ENCODE results near the gene ITPA. TPM values are rescaled to one million over a fixed set of nuclear protein-coding genes. Genes with fewer than 3 reads are reported as not detected.

The ITPA gene
- total and polyA plus RNA-seq, 2 of the 13 experiments (the other 11 are each of a cell fraction or from before 2014, with no cell fraction given) = 60.1 to 103 TPM

DNA sequence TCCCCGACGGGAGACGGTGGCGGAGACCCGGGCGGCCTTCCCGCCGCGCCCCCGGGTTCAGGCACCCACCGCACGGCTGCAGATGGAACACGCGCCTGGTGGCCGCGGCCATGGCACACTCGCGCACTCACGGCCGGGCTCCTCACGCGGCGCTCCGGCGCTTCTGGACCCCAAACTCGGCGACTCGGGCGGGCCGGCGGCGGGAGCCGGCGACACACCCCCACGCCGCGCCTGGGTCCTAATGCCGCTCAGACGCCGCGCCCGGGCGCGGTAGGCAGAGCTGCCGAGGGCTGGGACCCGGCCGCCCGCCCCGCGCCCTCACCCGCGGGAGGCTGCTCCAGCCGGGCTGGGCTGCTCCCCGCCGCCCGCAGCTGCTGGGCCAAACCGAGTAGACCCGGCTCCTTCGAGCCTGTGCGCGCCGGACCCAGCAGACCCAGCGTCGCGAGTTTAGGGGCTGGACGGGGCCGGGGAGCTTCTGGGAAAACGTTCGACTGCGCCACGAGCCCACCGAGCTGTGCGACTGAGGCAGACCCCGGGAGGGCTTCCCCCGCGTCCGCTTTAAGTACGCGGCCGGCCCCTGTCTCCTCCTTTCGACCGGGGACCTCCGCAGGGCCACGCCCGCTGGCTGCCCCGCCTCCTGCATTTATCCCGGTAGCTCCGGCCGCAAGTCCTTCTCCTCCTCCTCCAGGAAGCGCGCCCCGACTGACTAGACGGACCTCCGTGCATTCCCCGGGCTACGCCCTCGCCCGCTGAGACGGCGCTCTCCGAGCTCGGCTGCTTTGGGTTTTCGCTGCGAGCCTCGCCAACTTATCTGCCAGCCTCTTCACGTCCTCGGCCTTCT is 29.9 kb downstream of the ITPA start, which contains the start of gene SLC4A11 (continued):
- peak; percentile 93; the same call in 1 of the 2 replicates for TF ChIP-seq ETS1 (CRISPR knock-in tag; IDR thresholded peaks at IDR 0.05)
- TF ChIP-seq, protein P1, sequence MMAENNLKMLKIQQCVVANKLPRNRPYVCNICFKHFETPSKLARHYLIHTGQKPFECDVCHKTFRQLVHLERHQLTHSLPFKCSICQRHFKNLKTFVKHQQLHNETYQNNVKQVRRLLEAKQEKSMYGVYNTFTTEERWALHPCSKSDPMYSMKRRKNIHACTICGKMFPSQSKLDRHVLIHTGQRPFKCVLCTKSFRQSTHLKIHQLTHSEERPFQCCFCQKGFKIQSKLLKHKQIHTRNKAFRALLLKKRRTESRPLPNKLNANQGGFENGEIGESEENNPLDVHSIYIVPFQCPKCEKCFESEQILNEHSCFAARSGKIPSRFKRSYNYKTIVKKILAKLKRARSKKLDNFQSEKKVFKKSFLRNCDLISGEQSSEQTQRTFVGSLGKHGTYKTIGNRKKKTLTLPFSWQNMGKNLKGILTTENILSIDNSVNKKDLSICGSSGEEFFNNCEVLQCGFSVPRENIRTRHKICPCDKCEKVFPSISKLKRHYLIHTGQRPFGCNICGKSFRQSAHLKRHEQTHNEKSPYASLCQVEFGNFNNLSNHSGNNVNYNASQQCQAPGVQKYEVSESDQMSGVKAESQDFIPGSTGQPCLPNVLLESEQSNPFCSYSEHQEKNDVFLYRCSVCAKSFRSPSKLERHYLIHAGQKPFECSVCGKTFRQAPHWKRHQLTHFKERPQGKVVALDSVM (CRISPR knock-in tag; IDR thresholded peaks at IDR 0.05) = no peak
- no peak for TF ChIP-seq PHF20 (CRISPR knock-in tag; IDR thresholded peaks at IDR 0.05)
- peak; percentile 30 for TF ChIP-seq YY1 (IDR thresholded peaks at IDR 0.05; ENCODE audit: insufficient read depth, insufficient replicate concordance, low read depth, low read length)
- no peak; the same call in 1 of the 2 replicates for TF ChIP-seq E2F1 (CRISPR knock-in tag; IDR thresholded peaks at IDR 0.05)
- TF ChIP-seq PITX1 (CRISPR knock-in tag; IDR thresholded peaks at IDR 0.05) = 0 out of 2 replicates have a peak, but pooled peaks have one; percentile 34
- TF ChIP-seq DNMT1 (CRISPR knock-in tag; IDR thresholded peaks at IDR 0.05) = peak; percentile 77; the same call in 1 of the 2 replicates
- TF ChIP-seq RBFOX2 (IDR thresholded peaks at IDR 0.05; ENCODE audit: low read depth, low read length) = peak; percentile 60
- peak; percentile 35 for TF ChIP-seq SRY (CRISPR knock-in tag; IDR thresholded peaks at IDR 0.05)
- no peak; the same call in 1 of the 2 replicates for TF ChIP-seq ARNT2 (CRISPR knock-in tag; IDR thresholded peaks at IDR 0.05; ENCODE audit: low read depth)
- TF ChIP-seq XRCC5 (optimal IDR thresholded peaks at IDR 0.05; ENCODE audit: low read length) = peak; percentile 36
- no peak for TF ChIP-seq ZFYVE20 (CRISPR knock-in tag; IDR thresholded peaks at IDR 0.05; ENCODE audit: borderline replicate concordance, low read depth)
- TF ChIP-seq ZFY (CRISPR knock-in tag; IDR thresholded peaks at IDR 0.05) = peak; percentile 54
- no peak for TF ChIP-seq ONECUT2 (CRISPR knock-in tag; IDR thresholded peaks at IDR 0.05)
- TF ChIP-seq IKZF1 (IDR thresholded peaks at IDR 0.05) = no peak
- peak; percentile 23; the same call in 1 of the 2 replicates for TF ChIP-seq KAT8 (CRISPR knock-in tag; IDR thresholded peaks at IDR 0.05)
- TF ChIP-seq ZNF780A (CRISPR knock-in tag; IDR thresholded peaks at IDR 0.05) = no peak
- no peak for TF ChIP-seq ATF6 (CRISPR knock-in tag; conservative IDR thresholded peaks at IDR 0.05)
- TF ChIP-seq ZNF24 (IDR thresholded peaks at IDR 0.05) = no peak
- peak; percentile 85; the same call in 1 of the 2 replicates for TF ChIP-seq ZNF749 (CRISPR knock-in tag; IDR thresholded peaks at IDR 0.05; ENCODE audit: borderline replicate concordance)
- TF ChIP-seq, protein P2, sequence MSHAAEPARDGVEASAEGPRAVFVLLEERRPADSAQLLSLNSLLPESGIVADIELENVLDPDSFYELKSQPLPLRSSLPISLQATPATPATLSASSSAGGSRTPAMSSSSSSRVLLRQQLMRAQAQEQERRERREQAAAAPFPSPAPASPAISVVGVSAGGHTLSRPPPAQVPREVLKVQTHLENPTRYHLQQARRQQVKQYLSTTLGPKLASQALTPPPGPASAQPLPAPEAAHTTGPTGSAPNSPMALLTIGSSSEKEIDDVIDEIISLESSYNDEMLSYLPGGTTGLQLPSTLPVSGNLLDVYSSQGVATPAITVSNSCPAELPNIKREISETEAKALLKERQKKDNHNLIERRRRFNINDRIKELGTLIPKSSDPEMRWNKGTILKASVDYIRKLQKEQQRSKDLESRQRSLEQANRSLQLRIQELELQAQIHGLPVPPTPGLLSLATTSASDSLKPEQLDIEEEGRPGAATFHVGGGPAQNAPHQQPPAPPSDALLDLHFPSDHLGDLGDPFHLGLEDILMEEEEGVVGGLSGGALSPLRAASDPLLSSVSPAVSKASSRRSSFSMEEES (CRISPR knock-in tag; IDR thresholded peaks at IDR 0.05) = no peak
- TF ChIP-seq SIN3A (IDR thresholded peaks at IDR 0.05; ENCODE audit: borderline replicate concordance, low read depth, low read length) = peak; percentile 62; the same call in 1 of the 2 replicates

Measured in HepG2 (cell line).